ENCODE results near the gene DKC1.
"Not testable (repeated sequence)": the region's sequence is repeated elsewhere in the genome, so short reads cannot be mapped to it uniquely, and the experiment has no call there.

Gene DKC1

DNA sequence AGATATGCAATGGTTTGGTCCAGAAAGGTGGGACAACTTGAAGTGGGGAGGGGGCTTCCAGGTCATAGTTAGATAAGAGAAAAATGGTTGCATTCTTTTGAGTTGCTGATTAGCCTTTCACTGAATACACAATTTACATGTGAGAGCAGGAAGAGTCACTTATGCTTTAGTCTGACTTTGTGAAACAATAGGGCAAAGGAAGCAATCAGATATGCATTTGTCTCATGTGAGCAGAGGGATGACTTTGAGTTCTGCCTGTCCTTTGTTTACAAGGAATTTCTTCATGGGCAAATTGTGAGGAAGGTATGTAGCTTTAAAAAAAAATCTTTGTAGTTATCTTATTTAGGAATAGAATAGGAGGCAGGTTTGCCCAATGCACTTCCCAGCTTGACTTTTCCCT, 58.9 kb downstream of the DKC1 start:
- FAIRE-seq = no peak

DNA sequence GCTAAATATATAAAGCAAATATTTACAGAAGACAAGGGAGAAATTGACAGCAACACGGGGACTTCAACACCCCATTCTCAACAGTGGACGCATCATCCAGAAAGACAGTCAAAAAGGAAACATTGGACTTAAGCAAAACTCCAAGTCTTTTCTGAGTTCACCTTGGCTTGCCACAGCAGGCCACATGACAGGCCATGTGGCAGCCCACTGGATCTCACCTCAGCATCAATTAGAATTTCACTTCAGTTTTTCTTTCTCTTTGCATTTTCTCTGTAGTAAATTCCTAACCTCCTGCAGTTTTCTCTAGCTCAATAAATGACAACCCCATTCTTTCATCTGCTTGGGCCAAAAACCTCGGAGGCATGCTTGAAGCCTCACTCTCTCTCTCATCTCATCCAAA, 59.4 kb downstream of the DKC1 start:
- no peak for FAIRE-seq

DNA sequence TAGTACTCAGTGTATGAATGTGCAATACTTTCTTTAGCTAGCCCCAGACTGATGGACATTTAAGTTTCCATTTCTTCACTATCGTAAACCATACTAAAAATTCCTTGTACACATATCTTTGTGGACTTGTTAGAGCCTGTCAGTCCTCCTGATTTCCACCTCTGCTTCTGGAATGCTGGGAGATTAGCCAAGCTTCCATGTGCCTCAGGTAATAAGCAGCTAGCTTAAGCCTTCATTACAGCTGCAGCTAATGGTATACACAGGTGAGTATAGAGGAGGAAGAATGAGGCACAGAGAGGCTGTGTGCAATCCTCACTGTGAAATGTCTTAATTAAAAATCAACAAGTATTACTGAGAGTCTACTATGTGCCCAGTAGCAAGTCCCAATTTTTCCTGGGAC, 62.0 kb downstream of the DKC1 start:
- no peak for FAIRE-seq

DNA sequence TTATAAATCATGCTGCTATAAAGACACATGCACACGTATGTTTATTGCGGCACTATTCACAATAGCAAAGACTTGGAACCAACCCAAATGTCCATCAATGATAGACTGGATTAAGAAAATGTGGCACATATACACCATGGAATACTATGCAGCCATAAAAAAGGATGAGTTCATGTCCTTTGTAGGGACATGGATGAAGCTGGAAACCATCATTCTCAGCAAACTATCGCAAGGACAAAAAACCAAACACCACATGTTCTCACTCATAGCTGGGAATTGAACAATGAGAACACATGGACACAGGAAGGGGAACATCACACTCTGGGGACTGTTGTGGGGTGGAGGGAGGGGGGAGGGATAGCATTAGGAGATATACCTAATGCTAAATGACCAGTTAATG, 62.9 kb downstream of the DKC1 start:
- not testable (repeated sequence) for FAIRE-seq

Measured in G401.6 (cell line).